ENCODE data around the gene MYRIP.

The MYRIP gene

GRCh38 chr3:39907981-39908380 is 98.6 kb downstream of the MYRIP start:
- DNase-seq (ENCODE audit: low spot score) = no peak

DNA sequence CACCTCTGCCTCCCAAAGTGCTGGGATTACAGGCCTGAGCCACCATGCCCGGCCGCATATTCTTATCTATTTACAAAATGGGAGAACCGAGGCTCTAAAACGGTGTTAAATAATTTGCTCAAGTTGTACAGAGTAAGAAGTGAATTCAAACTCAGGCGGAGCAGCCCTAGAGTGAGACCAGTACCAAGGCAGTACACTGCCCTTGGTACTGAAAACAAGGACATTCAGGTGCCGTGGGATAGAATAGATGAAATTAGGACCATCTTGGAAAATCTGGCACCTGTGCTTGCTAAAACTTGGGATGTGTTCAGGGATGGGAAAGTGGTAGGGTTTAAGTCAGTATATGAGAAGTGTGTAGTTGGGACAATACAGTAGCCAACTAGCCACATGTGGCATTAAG is 100.7 kb downstream of the MYRIP start:
- no peak for DNase-seq (ENCODE audit: low spot score)

- DNase-seq (ENCODE audit: low spot score) = no peak
These were observed 101.5 kb downstream of the MYRIP start for GRCh38 chr3:39910826-39911464.

DNA sequence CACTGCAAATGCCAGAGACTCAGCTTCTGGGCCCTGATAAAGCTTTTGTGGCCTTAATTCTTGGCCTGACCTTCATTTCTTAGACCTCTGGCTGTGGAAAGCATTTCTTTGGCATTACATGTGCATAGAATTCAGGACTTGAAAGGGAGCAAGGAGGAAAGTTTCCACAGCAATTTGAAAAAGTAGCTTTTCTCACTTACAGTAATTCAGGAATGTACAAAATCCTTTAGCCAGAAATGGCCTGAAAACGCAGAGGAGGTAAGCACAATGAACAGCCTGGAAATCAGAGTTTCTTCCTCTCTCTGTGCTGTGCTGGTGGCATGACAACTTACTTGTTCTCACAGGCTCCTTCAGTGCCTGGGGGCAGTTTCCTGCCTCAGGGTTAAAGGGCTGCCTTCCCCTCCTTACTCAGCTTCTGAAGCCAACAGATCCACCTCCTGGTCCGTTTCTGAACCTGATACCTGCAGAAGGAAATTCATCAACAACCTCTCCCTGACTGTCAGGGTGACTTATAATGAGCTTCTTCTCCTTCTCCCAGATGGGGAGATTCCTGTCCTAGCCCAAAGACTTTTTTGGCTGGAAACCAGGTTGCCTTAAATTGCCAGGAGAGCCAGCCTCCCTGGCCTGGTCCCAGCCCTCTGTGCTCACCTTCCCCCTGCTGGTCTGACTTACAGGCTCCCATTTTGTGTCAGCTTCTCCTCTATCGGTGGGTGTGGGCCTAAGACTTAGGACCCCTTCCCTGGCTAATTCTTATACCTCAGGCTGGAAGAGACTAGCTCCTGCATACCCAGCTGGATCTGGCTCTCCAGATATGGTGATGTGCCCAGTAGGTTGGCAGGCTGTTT is 102.3 kb downstream of the MYRIP start:
- no peak for DNase-seq (ENCODE audit: low spot score)

DNA sequence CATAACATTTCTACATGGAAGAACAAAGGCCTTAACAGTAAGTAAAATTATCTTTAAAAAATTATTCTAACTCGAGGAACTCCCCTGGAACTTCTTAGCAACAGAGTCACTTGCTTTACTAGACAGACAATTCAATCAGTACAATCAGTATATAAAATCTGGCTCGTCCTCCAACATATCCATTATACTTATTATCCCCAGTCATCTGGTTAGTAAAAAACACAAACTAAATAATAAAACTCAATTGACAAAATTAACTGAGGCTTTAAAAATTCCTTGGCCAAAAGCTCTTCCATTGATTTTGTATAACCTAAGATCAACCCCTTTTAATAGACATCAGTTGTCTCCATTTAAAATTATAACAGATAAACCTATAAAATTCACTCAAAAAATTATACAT is 105.6 kb downstream of the MYRIP start:
- DNase-seq (ENCODE audit: low spot score) = no peak

DNA sequence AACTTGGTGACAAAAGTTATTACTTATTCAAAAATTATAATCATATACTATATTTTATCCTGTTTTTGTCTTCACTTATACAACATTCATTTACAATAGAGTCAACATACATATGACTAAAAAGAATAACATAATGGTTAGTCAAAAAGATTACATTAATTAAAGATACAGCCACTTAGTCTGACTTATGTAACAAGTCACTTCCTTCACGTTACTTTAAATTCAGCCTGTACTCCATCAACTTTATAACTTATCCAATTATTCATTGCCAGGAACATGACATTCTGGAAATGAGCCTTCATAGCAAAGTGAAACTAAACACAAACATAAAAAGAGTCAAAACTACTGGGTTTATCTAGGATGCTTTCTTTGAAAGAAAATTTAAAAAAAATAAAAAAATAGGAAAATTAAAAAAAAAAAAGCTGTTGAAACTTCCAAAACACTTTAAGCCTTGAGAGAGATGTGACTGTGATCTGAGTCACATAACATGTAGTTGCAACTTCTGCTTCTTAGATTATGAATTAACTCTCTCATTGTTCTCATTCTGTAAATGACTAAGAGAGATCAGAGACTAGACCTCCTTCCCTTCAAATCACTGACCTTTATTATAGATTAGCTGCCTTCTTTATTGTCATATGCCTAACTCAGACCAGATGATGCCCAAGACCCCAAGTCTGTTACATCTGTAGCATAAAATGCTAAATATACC is 107.8 kb downstream of the MYRIP start:
- no peak for DNase-seq (ENCODE audit: low spot score)

DNA sequence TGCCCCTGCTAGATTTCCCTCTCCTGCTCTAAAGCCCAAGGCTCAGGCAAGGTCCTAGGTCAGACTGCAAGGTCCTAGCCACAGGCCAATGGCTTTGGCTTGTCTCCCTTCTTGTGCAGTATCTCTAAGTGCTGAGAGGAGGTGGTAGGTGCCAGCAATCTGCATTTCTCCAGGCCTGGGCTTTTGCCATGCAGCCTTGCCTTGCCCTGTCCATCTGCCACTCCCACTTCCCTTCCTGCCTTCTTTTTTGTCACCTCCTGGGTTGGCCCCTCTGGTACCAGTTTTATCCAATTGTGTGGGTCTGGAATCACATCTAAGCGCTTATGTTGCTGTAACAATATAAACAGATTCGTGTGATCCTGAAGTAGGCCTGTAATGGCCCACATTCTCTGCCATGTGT is 109.9 kb downstream of the MYRIP start:
- no peak for DNase-seq (ENCODE audit: low spot score)

GRCh38 chr3:39920271-39920670 is 110.9 kb downstream of the MYRIP start:
- DNase-seq (ENCODE audit: low spot score) = no peak

DNA sequence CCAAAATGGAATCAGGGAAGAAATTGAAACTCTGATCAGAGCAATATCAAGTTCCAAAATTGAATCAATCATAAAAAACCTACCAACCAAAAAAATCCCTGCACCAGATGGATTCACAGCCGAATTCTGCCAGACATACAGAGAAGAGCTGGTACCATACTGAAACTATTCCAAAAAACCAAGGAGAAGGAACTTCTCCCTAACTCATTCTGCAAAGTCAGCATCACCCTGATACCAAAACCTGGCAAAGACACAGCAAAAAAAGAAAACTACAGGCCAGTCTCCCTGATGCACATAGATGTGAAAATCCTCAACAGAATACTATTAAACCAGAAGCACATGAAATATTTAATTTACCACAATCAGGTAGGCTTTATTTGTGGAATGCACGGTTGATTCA is 118.1 kb downstream of the MYRIP start:
- no peak for DNase-seq (ENCODE audit: low spot score)

DNA sequence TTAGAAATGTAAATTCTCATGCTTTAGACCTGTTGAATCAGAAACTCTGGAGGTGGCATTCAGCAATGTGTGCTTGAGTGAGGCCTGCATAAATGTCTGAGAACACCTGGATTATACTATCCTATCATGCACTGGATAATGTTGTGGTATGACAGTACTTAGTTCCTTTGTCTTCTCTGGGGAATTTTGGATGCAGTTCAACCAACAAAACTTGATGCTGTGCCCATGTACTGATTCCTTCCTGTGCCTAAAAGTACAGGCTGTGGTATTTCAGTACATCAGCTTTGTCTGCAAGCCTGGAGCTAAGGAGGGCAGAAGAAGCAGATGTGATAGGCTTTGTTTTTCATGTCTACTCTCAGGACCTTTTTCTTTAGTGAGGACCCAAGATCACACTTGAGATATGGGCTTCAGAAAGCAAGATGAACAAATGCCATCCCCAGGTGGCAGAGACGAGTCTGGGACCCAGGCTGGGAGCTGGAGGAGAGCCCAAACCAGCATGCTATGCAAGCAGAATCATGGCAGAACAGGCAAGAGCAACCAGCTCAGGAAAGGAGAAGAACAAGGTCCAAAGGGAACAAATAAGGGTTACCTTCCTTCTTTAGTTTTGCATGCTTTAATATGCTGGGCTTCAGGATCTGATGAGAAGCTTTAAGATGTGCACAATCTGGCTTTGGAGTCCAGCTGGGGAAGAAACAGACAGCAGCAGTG is 124.7 kb downstream of the MYRIP start:
- no peak for DNase-seq (ENCODE audit: low spot score)

- no peak for DNase-seq (ENCODE audit: low spot score)
These were observed 125.3 kb downstream of the MYRIP start for GRCh38 chr3:39934696-39935095.

- DNase-seq (ENCODE audit: low spot score) = no peak
These were observed 125.9 kb downstream of the MYRIP start for GRCh38 chr3:39935261-39935660.

DNA sequence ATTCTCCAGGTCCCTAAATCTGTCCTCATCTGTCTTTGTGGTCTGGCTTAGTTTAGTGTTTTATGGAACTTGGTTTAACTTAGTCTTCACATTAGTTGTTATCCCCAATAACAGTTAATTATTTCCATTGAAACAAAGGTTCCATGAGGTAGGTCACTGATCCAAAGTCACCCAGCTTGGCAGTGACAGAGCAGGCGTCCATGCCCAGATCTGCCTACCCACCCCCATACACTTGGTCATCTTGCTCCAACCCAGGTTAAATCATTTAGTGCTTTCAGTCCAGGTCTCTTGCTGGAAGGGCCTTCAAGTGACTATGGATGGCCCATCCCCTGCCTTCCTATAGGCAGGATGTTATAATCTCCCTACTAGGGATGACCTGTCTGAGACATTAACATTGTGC is 127.4 kb downstream of the MYRIP start:
- DNase-seq (ENCODE audit: low spot score) = no peak

- no peak for DNase-seq (ENCODE audit: low spot score)
These were observed 127.9 kb downstream of the MYRIP start for GRCh38 chr3:39937315-39937714.

GRCh38 chr3:39937874-39938273 is 128.5 kb downstream of the MYRIP start:
- DNase-seq (ENCODE audit: low spot score) = no peak

- DNase-seq (ENCODE audit: low spot score) = no peak
These were observed 132.5 kb downstream of the MYRIP start for GRCh38 chr3:39941931-39942330.

DNA sequence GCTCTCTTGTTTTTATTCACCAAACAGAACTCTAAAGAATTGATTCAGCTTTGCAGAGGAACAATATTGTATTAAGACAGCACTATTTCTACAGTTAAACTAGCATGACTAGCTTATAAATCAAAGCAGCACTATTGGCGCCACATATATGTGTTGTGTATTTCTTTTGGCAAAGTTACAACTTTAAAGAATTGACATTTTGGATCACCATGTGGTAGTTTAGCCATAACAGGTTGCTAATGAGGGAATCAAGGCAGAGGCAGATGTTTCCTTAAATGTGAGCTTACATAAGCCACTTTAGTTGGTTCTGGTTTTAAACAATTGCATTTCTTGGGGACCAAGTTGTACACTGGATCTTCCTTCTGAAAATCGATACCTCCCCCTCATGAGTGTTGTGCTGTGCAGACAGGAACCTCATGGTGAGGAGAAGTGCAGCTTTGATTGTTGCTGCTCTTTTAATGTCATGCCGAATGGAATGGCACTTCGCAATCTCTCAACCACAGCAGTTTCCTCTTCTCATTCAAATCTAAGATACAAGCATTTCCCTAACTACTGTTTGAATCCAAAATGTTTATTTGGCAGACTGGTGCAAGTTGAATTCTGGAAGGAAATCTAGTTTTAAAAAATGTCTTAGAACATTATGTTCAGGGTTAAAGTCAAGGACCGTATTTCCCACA is 151.2 kb downstream of the MYRIP start:
- DNase-seq (ENCODE audit: low spot score) = no peak

DNA sequence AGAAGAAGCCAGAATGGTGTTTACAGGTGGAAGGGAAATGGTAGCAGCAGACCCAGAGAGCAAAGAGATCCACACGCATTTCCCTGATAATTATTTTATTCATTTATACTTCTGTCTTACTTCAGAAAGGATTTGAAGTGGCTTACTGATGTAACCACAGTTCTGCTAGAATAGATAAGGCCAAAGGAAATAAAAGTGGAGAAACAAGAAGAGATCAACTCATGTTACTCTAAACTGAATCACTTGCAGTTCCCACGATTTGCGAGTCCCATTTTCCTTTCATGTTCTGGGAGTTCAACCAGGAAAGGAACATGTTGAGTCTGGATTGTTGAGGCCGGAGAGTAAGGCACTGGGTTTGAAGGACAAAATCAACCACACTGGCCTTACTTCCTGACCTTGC is 151.8 kb downstream of the MYRIP start:
- DNase-seq (ENCODE audit: low spot score) = no peak

DNA sequence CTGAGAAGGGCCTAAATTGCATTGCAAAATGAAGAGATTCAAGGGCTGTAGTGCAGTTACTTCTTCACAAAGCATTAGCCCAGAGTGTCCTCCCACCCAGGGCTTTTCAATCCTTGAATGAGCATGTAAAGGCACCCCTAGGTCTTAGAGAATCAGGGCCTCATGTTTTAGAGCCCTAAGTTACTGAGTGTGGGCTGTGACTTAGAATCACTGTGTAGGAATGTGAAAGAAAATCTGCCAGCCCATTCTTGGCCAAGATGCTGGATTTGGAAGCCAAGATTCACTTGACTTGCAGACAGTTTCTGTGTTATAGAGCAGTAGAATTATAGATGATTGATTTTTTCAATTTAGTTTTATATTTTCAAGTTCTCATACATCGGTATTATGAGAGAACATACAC is 153.2 kb downstream of the MYRIP start:
- no peak for DNase-seq (ENCODE audit: low spot score)

- no peak for DNase-seq (ENCODE audit: low spot score)
These were observed 156.1 kb downstream of the MYRIP start for GRCh38 chr3:39965461-39965860.

DNA sequence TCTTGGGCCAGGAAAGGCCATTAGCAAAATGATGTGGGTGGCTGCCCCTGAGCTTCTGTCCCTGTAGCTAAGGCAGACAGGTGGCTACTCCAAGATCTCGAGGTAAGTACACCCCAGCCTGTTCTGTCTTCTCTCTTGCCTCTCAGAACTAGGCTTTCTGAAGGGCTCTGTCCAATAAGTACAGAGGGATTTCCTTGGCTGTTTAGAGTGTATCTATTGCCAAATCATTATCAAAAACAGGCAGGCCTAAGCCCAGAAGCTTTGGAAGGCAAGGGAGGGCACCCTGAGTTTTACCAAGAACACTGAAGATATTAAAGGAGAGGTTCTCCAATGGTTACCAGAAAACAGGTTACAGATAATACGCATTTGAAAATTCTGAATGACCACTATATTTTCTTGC is 156.6 kb downstream of the MYRIP start:
- DNase-seq (ENCODE audit: low spot score) = no peak

- no peak for DNase-seq (ENCODE audit: low spot score)
These were observed 161.6 kb downstream of the MYRIP start for GRCh38 chr3:39970982-39971381.

Data from CD4-positive, alpha-beta T cell treated with Interleukin-2 at 100 ng/mL for 4 hours (primary cell).